Rectal smooth muscle tissue (tissue), 1 donor: Measurements from ENCODE around the gene MDN1.
"Not testable (repeated sequence)": the region's sequence is repeated elsewhere in the genome, so short reads cannot be mapped to it uniquely, and the experiment has no call there.

Experiments
- H3K27ac ChIP-seq: one replicate; pipeline ENCODE4 v1.7.0; 2013; ENCODE audit warnings: low read depth, low read length, inconsistent platforms
- H3K27me3 ChIP-seq: one replicate; pipeline ENCODE4 v1.7.0; 2013; ENCODE audit warnings: low read length; ENCODE audit not compliant: control insufficient read depth, insufficient read depth
- H3K36me3 ChIP-seq: one replicate; pipeline ENCODE4 v1.7.0; 2013; ENCODE audit warnings: low read length; ENCODE audit not compliant: control insufficient read depth, insufficient read depth
- H3K4me1 ChIP-seq: one replicate; pipeline ENCODE4 v1.7.0; 2013; ENCODE audit warnings: low read length; ENCODE audit not compliant: control insufficient read depth, insufficient read depth
- H3K4me3 ChIP-seq: one replicate; pipeline ENCODE4 v1.7.0; 2013; ENCODE audit warnings: low read length
- H3K9ac ChIP-seq: one replicate; pipeline ENCODE4 v1.7.0; 2013; ENCODE audit warnings: low read length

The MDN1 gene

GRCh38 chr6:89799756-89800155, 19.8 kb downstream of the MDN1 start:
- Histone ChIP-seq H3K27ac (no peak overlapping the region), H3K27me3 (no peaks in the 10 kb centered on the region), H3K4me3 (no peak overlapping the region), H3K36me3 (no peaks in the 10 kb centered on the region), H3K9ac (no peak overlapping the region), H3K4me1 (no peaks in the 10 kb centered on the region)

- Histone ChIP-seq H3K9ac (no peak overlapping the region), H3K4me3 (no peak overlapping the region), H3K27me3 (no peaks in the 10 kb centered on the region), H3K27ac (no peak overlapping the region), H3K36me3 (no peaks in the 10 kb centered on the region), H3K4me1 (no peaks in the 10 kb centered on the region)
Observed at GRCh38 chr6:89799096-89799495, 20.5 kb downstream of the MDN1 start.

- Histone ChIP-seq H3K27ac (no peak overlapping the region), H3K9ac (no peak overlapping the region), H3K4me1 (no peaks in the 10 kb centered on the region), H3K27me3 (no peaks in the 10 kb centered on the region), H3K36me3 (peaks cover 4% of the 10 kb centered on the region), H3K4me3 (no peak overlapping the region)
Observed at GRCh38 chr6:89797317-89797716, 22.3 kb downstream of the MDN1 start.

GRCh38 chr6:89794324-89794723, 25.3 kb downstream of the MDN1 start:
- Histone ChIP-seq H3K4me3 (no peak overlapping the region), H3K9ac (no peak overlapping the region), H3K4me1 (no peaks in the 10 kb centered on the region), H3K27ac (no peak overlapping the region), H3K36me3 (peaks cover 4% of the 10 kb centered on the region), H3K27me3 (no peaks in the 10 kb centered on the region)

- Histone ChIP-seq H3K9ac (no peak overlapping the region), H3K4me1 (no peaks in the 10 kb centered on the region), H3K36me3 (peaks cover 4% of the 10 kb centered on the region), H3K27ac (no peak overlapping the region), H3K27me3 (no peaks in the 10 kb centered on the region), H3K4me3 (no peak overlapping the region)
Observed at GRCh38 chr6:89793586-89793985, 26.0 kb downstream of the MDN1 start.

- no peaks in the 10 kb centered on the region for H3K27me3 ChIP-seq
- no peak overlapping the region for H3K27ac ChIP-seq
- peaks cover 7% of the 10 kb centered on the region for H3K36me3 ChIP-seq
- no peaks in the 10 kb centered on the region for H3K4me1 ChIP-seq
- no peak overlapping the region for H3K9ac ChIP-seq
- H3K4me3 ChIP-seq, result no peak overlapping the region
Observed at GRCh38 chr6:89792881-89793280, 26.7 kb downstream of the MDN1 start.

- no peaks in the 10 kb centered on the region for H3K27me3 ChIP-seq
- H3K27ac ChIP-seq, result no peak overlapping the region
- no peak overlapping the region for H3K9ac ChIP-seq
- H3K4me1 ChIP-seq, result no peaks in the 10 kb centered on the region
- H3K36me3 ChIP-seq, result peaks cover 15% of the 10 kb centered on the region
- no peak overlapping the region for H3K4me3 ChIP-seq
Observed at GRCh38 chr6:89790403-89790802, 29.2 kb downstream of the MDN1 start.

- Histone ChIP-seq H3K27ac (no peak overlapping the region), H3K4me3 (no peak overlapping the region), H3K27me3 (no peaks in the 10 kb centered on the region), H3K36me3 (peaks cover 18% of the 10 kb centered on the region), H3K4me1 (no peaks in the 10 kb centered on the region), H3K9ac (no peak overlapping the region)
Observed at GRCh38 chr6:89789980-89790379, 29.6 kb downstream of the MDN1 start.

- no peaks in the 10 kb centered on the region for H3K4me1 ChIP-seq
- H3K36me3 ChIP-seq, result peaks cover 19% of the 10 kb centered on the region
- H3K27ac ChIP-seq, result no peak overlapping the region
- H3K27me3 ChIP-seq, result no peaks in the 10 kb centered on the region
- H3K4me3 ChIP-seq, result no peak overlapping the region
- no peak overlapping the region for H3K9ac ChIP-seq
Observed at GRCh38 chr6:89787660-89788328, 31.8 kb downstream of the MDN1 start.

GRCh38 chr6:89786970-89787369, 32.6 kb downstream of the MDN1 start:
- peaks cover 19% of the 10 kb centered on the region for H3K36me3 ChIP-seq

GRCh38 chr6:89784838-89785237, 34.8 kb downstream of the MDN1 start:
- Histone ChIP-seq H3K4me1 (no peaks in the 10 kb centered on the region), H3K4me3 (no peak overlapping the region), H3K36me3 (peaks cover 24% of the 10 kb centered on the region), H3K27me3 (no peaks in the 10 kb centered on the region), H3K27ac (no peak overlapping the region), H3K9ac (no peak overlapping the region)

More at GRCh38 chr6:89786970-89787369, 32.6 kb downstream of the MDN1 start:
- no peaks in the 10 kb centered on the region for H3K4me1 ChIP-seq
- no peak overlapping the region for H3K4me3 ChIP-seq
- no peaks in the 10 kb centered on the region for H3K27me3 ChIP-seq
- no peak overlapping the region for H3K27ac ChIP-seq
- H3K9ac ChIP-seq, result no peak overlapping the region

GRCh38 chr6:89783293-89783692, 36.3 kb downstream of the MDN1 start:
- H3K27me3 ChIP-seq, H3K9ac ChIP-seq, H3K4me1 ChIP-seq, H3K4me3 ChIP-seq, H3K27ac ChIP-seq: not testable (repeated sequence)
- H3K36me3 ChIP-seq, result peaks cover 24% of the 10 kb centered on the region

GRCh38 chr6:89782222-89782621, 37.4 kb downstream of the MDN1 start:
- H3K36me3 ChIP-seq, result peaks cover 17% of the 10 kb centered on the region
- H3K27me3 ChIP-seq, result no peaks in the 10 kb centered on the region
- no peak overlapping the region for H3K9ac ChIP-seq
- no peak overlapping the region for H3K4me3 ChIP-seq
- H3K4me1 ChIP-seq, result no peaks in the 10 kb centered on the region
- H3K27ac ChIP-seq, result no peak overlapping the region
